Subcutaneous adipose tissue (tissue), 4 donors: Measurements from ENCODE around the gene DISP3. TPM values are rescaled to one million over a fixed set of nuclear protein-coding genes. Genes with fewer than 3 reads are reported as not detected.

Experiments used
- CTCF ChIP-seq: fragments of 450-650 bp; IDR thresholded peaks from one replicate; pipeline ENCODE4 v1.5.1; 2016; ENCODE audit warnings: low read depth, mild to moderate bottlenecking, control low read depth, antibody characterized with exemption, moderate library complexity
- total RNA-seq, 4 donors: library from RNA; depleted of rRNA; stranded (reverse); fragments of >200 nt; gene quantifications; one replicate each; pipeline ENCODE4 v1.1.0, GENCODE V29; 2016

The DISP3 gene
- total RNA-seq, 4 donors from 2014 or later: not detected

GRCh38 chr1:11472284-11472683 is 6.7 kb upstream of the DISP3 start:
- no peak for TF ChIP-seq CTCF

- no peak for TF ChIP-seq CTCF
These were observed 6.2 kb upstream of the DISP3 start for GRCh38 chr1:11472741-11473140.

- no peak for TF ChIP-seq CTCF
These were observed 5.4 kb upstream of the DISP3 start for GRCh38 chr1:11473491-11474034.

- no peak for TF ChIP-seq CTCF
These were observed 4.1 kb upstream of the DISP3 start for GRCh38 chr1:11474826-11475225.

GRCh38 chr1:11475748-11476147 is 3.2 kb upstream of the DISP3 start:
- no peak for TF ChIP-seq CTCF

GRCh38 chr1:11479375-11479979 is 522 bp downstream of the DISP3 start:
- no peak for TF ChIP-seq CTCF

GRCh38 chr1:11481019-11481418 is 2.1 kb downstream of the DISP3 start:
- no peak for TF ChIP-seq CTCF
